Kidney (tissue), 14 donors: ENCODE measurements around the gene ZNF580. TPM values are rescaled to one million over a fixed set of nuclear protein-coding genes. Genes with fewer than 3 reads are reported as not detected.
A peak's percentile ranks its signal among the peaks of the same experiment; 100 is the strongest.

Experiments used
- DNase-seq, 5 donors: peaks; one replicate each; pipeline ENCODE4 v3.0.0-alpha.2; 2013 to 2020
- FAIRE-seq: peaks from 2 replicates; lab custom pipeline; 2012; peaks lifted over from hg19 to GRCh38; lab: Jason Lieb, UNC
- H3K27ac ChIP-seq, 2 donors: one replicate each; pipeline ENCODE4 v1.7.0; 2013; ENCODE audit warnings: low read depth in 2 of 2, low read length in 2 of 2, inconsistent platforms in 1 of 2
- H3K27me3 ChIP-seq: one replicate; pipeline ENCODE4 v1.7.1; 2013; ENCODE audit warnings: low read length, inconsistent platforms; ENCODE audit not compliant: control insufficient read depth, insufficient read depth
- H3K36me3 ChIP-seq, 3 donors: one replicate each; pipeline versions ENCODE4 v1.7.0 to v1.7.1; 2013; ENCODE audit warnings: low read length in 3 of 3, control low read depth in 1 of 3, inconsistent platforms in 1 of 3; ENCODE audit not compliant: insufficient read depth in 3 of 3, control insufficient read depth in 2 of 3
- H3K4me1 ChIP-seq, 3 donors: one replicate each; pipeline versions ENCODE4 v1.7.0 to v1.7.1; 2013; ENCODE audit warnings: low read length in 3 of 3, inconsistent platforms in 1 of 3, low read depth in 1 of 3; ENCODE audit not compliant: control insufficient read depth in 2 of 3, insufficient read depth in 2 of 3
- H3K4me3 ChIP-seq, 3 donors: one replicate each; pipeline versions ENCODE4 v1.7.0 to v1.8.1; 2013; ENCODE audit warnings: low read length in 3 of 3, control low read depth in 1 of 3, inconsistent platforms in 1 of 3
- H3K9ac ChIP-seq, 3 donors: one replicate each; pipeline versions ENCODE4 v1.7.0 to v1.7.1; 2013; ENCODE audit warnings: low read length in 3 of 3, control low read depth in 1 of 3, inconsistent platforms in 1 of 3
- H3K9me3 ChIP-seq, 3 donors: one replicate each; pipeline versions ENCODE4 v1.7.0 to v1.7.1; 2013; ENCODE audit warnings: low read length in 3 of 3, control low read depth in 1 of 3, inconsistent platforms in 1 of 3; ENCODE audit not compliant: control insufficient read depth in 2 of 3, insufficient read depth in 1 of 3
- intact Hi-C: fragments of 100-400 bp; cut with DNase I; formaldehyde crosslinking; loops from one replicate; pipeline ENCODE4 v1.11.1; 2022
- polyA plus RNA-seq: library from polyadenylated mRNA; stranded (reverse); fragments of 350-450 nt; fragmentation: Illumina TruSeq; extraction: RNeasy Lipid Tissue Mini Kit (QIAGEN cat#74804); gene quantifications from one replicate; pipeline ENCODE4 v1.2.3, GENCODE V29; 2014; ENCODE audit warnings: low read depth, low replicate concordance; ENCODE audit not compliant: insufficient read depth
- total RNA-seq: library from RNA; stranded (reverse); fragmentation: NEBNext Ultra II Directional; extraction: Animal tissue kit (Norgen Biotek cat#: 25700); gene quantifications from one replicate; pipeline ENCODE4 v1.2.1, GENCODE V29; 2021
- TF ChIP-seq, protein P1 (sequence below): IDR thresholded peaks from 3 replicates; pipeline ENCODE4 v1.5.1; 2012; ENCODE audit warnings: mild to moderate bottlenecking, moderate library complexity, borderline replicate concordance; ENCODE audit not compliant: insufficient read depth; ENCODE audit errors: extremely low read depth
- donor health status: control.
- donor health status: control.
- donor health status: control.
- donor health status: control.
- donor health status: control.
- donor health status: DM: yes; HTN: yes; CAD: no.
- donor health status: Normal renal cell carcinoma (clear cell type).

Gene ZNF580
- total and polyA plus RNA-seq, 2 donors from 2014 or later: 47.0 to 56.8 TPM

DNA sequence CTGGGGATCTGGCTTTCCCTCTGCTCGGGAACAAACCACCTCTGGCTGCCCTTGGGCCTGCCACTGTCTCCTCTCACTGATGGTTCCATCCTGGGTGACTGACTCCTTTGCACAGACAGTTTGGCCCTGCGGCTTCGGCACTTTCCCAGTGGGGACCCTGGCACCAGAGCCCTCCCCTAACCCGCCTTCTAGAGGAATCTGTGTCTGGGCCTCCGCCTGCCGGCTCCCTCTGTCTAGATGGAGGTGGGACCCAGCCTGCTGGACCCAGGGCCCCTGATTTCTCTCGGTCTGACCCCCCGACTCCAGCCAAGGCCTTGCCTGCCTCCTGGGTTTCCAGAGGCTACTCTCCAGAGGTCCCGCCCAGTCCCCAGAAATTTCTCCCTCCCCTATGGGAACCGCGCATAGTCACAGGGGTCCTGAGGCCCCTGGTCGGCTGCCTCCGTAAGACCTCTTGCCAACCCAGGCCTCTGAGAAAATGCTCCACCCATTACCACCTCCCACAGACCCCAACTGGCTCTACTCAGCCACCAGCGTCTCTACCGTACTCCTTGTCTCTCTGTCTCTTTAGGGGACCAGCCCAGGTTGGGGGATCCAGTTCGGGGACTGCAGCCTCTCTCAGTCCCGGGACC lies 9.9 kb downstream of the ZNF580 start:
- DNase-seq: peak in 1 of 5 donors; percentile 79
- TF ChIP-seq, protein P1, sequence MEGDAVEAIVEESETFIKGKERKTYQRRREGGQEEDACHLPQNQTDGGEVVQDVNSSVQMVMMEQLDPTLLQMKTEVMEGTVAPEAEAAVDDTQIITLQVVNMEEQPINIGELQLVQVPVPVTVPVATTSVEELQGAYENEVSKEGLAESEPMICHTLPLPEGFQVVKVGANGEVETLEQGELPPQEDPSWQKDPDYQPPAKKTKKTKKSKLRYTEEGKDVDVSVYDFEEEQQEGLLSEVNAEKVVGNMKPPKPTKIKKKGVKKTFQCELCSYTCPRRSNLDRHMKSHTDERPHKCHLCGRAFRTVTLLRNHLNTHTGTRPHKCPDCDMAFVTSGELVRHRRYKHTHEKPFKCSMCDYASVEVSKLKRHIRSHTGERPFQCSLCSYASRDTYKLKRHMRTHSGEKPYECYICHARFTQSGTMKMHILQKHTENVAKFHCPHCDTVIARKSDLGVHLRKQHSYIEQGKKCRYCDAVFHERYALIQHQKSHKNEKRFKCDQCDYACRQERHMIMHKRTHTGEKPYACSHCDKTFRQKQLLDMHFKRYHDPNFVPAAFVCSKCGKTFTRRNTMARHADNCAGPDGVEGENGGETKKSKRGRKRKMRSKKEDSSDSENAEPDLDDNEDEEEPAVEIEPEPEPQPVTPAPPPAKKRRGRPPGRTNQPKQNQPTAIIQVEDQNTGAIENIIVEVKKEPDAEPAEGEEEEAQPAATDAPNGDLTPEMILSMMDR: no peak
- H3K4me3 ChIP-seq: no peak overlapping the region
- intact Hi-C loops: no loop called here
- no peak for FAIRE-seq
- H3K36me3 ChIP-seq: no peaks in the 10 kb centered on the region
- no peak overlapping the region for H3K27ac ChIP-seq
- no peaks in the 10 kb centered on the region for H3K27me3 ChIP-seq
- H3K9me3 ChIP-seq: no peaks in the 10 kb centered on the region
- peaks cover 0 to 20% (median 0%) of the 10 kb centered on the region in 3 donors for H3K4me1 ChIP-seq
- no peak overlapping the region for H3K9ac ChIP-seq

DNA sequence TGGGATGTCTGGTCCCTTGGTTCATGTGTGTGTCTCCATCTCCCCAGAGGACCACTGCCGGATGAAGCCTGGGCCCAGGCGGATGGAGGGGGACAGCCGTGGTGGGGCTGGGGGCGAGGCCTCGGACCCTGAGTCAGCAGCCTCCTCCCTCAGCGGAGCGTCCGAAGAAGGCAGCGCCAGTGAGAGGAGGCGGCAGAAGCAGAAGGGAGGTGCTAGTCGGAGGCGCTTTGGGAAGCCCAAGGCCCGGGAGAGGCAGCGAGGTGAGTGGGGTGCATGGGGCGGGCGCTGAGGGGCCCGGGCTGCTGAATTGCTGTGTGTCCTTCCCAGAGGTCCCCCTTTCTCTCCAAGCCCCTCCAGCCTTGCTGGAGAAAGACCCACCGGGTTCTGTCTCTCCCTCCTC lies 10.4 kb downstream of the ZNF580 start:
- no peaks in the 10 kb centered on the region for H3K9me3 ChIP-seq
- H3K4me1 ChIP-seq: peaks cover under 1 to 24% (median 2%) of the 10 kb centered on the region in 3 donors
- intact Hi-C loops: no loop called here
- DNase-seq (peak in 1 of 5 donors; percentile 77), FAIRE-seq (no peak)
- no peaks in the 10 kb centered on the region for H3K27me3 ChIP-seq
- no peak overlapping the region for H3K27ac ChIP-seq
- TF ChIP-seq, protein P1: no peak
- no peak overlapping the region for H3K4me3 ChIP-seq
- H3K9ac ChIP-seq: no peak overlapping the region
- no peaks in the 10 kb centered on the region for H3K36me3 ChIP-seq

DNA sequence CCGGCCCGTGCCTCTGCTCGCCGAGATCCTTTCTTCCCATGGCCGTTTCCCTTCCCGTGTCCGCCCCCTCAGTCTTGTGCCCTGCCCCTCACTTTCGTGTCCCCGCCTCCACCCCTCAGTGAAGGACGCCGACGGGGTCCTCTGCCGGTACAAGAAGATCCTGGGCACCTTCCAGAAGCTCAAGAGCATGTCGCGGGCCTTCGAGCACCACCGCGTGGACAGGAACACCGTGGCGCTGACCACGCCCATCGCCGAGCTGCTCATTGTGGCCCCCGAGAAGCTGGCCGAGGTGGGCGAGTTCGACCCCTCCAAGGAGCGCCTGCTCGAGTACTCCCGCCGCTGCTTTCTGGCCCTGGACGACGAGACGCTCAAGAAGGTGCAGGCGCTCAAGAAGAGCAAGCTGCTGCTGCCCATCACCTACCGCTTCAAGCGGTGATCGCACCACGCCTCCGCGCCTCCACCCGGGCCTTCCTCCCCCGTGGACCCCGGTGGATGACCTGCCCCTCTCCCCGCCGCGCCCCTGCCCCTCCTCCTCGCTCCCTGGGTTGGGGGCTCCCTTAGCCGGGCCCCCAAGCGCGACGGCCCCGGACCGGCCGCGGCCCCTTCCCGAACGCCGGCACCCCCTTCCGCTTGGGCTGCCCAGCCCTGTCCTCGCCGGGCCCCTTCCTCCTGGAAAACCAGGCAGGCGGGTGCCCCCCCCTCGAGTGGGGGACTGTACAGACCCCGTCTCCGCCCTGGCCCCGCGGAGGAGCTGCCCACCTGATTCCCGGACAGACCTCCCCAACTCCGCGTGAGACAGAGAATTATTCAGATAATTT lies 11.7 kb downstream of the ZNF580 start:
- Histone ChIP-seq H3K27ac (no peak overlapping the region), H3K9ac (no peak overlapping the region), H3K9me3 (no peaks in the 10 kb centered on the region), H3K4me1 (peaks cover 8 to 30% (median 10%) of the 10 kb centered on the region in 3 donors), H3K4me3 (no peak overlapping the region), H3K36me3 (no peaks in the 10 kb centered on the region), H3K27me3 (no peaks in the 10 kb centered on the region)
- DNase-seq: peak in 2 of 5 donors; percentile 85 to 90
- no peak for FAIRE-seq
- TF ChIP-seq, protein P1: no peak
- intact Hi-C loops: no loop called here
